ENCODE data around the gene TRIM28. TPM values are rescaled to one million over a fixed set of nuclear protein-coding genes. Genes with fewer than 3 reads are reported as not detected.

TRIM28 gene
- total RNA-seq, 2 experiments from 2014 or later: 549 to 553 TPM

GRCh38 chr19:58554494-58555368 lies 10.9 kb downstream of the TRIM28 start, which contains the start of gene CHMP2A:
TSS of gene CHMP2A (minus strand) at chr19:58555105. CDS start at chr19:58554212, 893 bp downstream.
- H3K4me3 ChIP-seq (ENCODE audit: low read length): peak within 1 kb of the TSS; percentile 96
- intact Hi-C loops (cut with DNase I, micrococcal nuclease): loop anchor here in 1 of 2 experiments (1.0 kb wide), 2 partner anchors 10 to 35 kb away; partner anchors contain the start of genes TRIM28 and ZBTB45
- Mint-ChIP-seq H3K4me1 (ENCODE audit: low read depth) (peaks cover 62% of the 10 kb centered on the region), H3K27ac (peak within 1 kb of the TSS; percentile 96), H3K9me3 (no peaks in the 10 kb centered on the region), H3K36me3 (ENCODE audit: low read depth) (peaks cover 89% of the 10 kb centered on the region), H3K4me3 (peak within 1 kb of the TSS; percentile 92), H3K27me3 (no peaks in the 10 kb centered on the region)
- DNase-seq: peak; percentile 95 to 99 (median 96)
- ATAC-seq (ENCODE audit: poor library complexity): peak; percentile 40
- H3K4me1 ChIP-seq (ENCODE audit: insufficient read depth, low read length): peaks cover 59% of the 10 kb centered on the region
- ChIA-PET POLR2A (interaction anchor here (0.7 to 3.6 kb wide), 14 partner anchors 8 to 371 kb away, joined by 3 to 64 read pairs (median 7); partner anchors contain the start of genes MZF1, TRIM28, ZBTB45 and ZNF497), CTCF (interaction anchor here (2.5 to 3.3 kb wide), 2 partner anchors 35 to 41 kb away, joined by 11 to 26 read pairs; partner anchors contain the start of gene ZBTB45)
- TF ChIP-seq CTCF (IDR thresholded peaks at IDR 0.05): no peak
- H3K9me3 ChIP-seq (ENCODE audit: control insufficient read depth in 1 of 2, insufficient read depth in 1 of 2, low read length in 2 of 2): no peaks in the 10 kb centered on the region
- H3K27me3 ChIP-seq (ENCODE audit: control insufficient read depth in 1 of 2, insufficient read depth in 2 of 2, low read length in 2 of 2): no peaks in the 10 kb centered on the region
- peak within 1 kb of the TSS; percentile 92 to 99 for H3K27ac ChIP-seq (ENCODE audit: low read depth in 1 of 2, low read length in 2 of 2)
- H3K36me3 ChIP-seq (ENCODE audit: insufficient read depth, low read length): peaks cover 60% of the 10 kb centered on the region

- Mint-ChIP-seq H3K4me3 (peak overlapping the region; percentile 92), H3K27ac (peak overlapping the region; percentile 96), H3K4me1 (ENCODE audit: low read depth) (peaks cover 69% of the 10 kb centered on the region), H3K36me3 (ENCODE audit: low read depth) (peaks cover 82% of the 10 kb centered on the region), H3K9me3 (no peaks in the 10 kb centered on the region), H3K27me3 (no peaks in the 10 kb centered on the region)
- ATAC-seq (ENCODE audit: poor library complexity) (no peak), DNase-seq (no peak)
- TF ChIP-seq CTCF (IDR thresholded peaks at IDR 0.05): no peak
- Histone ChIP-seq H3K36me3 (ENCODE audit: insufficient read depth, low read length) (peaks cover 53% of the 10 kb centered on the region), H3K4me1 (ENCODE audit: insufficient read depth, low read length) (peaks cover 66% of the 10 kb centered on the region), H3K27me3 (ENCODE audit: control insufficient read depth in 1 of 2, insufficient read depth in 2 of 2, low read length in 2 of 2) (no peaks in the 10 kb centered on the region), H3K27ac (ENCODE audit: low read depth in 1 of 2, low read length in 2 of 2) (peak overlapping the region; percentile 92 to 99), H3K4me3 (ENCODE audit: low read length) (peak overlapping the region; percentile 96), H3K9me3 (ENCODE audit: control insufficient read depth in 1 of 2, insufficient read depth in 1 of 2, low read length in 2 of 2) (no peaks in the 10 kb centered on the region)
- POLR2A ChIA-PET: interaction anchor here (0.9 to 3.6 kb wide), 13 partner anchors 7 to 372 kb away, joined by 3 to 64 read pairs (median 7); partner anchors contain the start of genes MZF1, TRIM28, ZBTB45 and ZNF497
- CTCF ChIA-PET: interaction anchor here (2.5 to 3.3 kb wide), 2 partner anchors 36 to 41 kb away, joined by 11 to 26 read pairs; partner anchors contain the start of gene ZBTB45
- intact Hi-C loops (cut with DNase I, micrococcal nuclease): no loop called here
Observed at GRCh38 chr19:58555369-58555885, 11.6 kb downstream of the TRIM28 start.

- Mint-ChIP-seq H3K4me3 (peak overlapping the region; percentile 92), H3K27me3 (no peaks in the 10 kb centered on the region), H3K36me3 (ENCODE audit: low read depth) (peaks cover 75% of the 10 kb centered on the region), H3K27ac (peak overlapping the region; percentile 96), H3K9me3 (no peaks in the 10 kb centered on the region), H3K4me1 (ENCODE audit: low read depth) (peaks cover 74% of the 10 kb centered on the region)
- no peaks in the 10 kb centered on the region for H3K9me3 ChIP-seq (ENCODE audit: control insufficient read depth in 1 of 2, insufficient read depth in 1 of 2, low read length in 2 of 2)
- H3K27me3 ChIP-seq (ENCODE audit: control insufficient read depth in 1 of 2, insufficient read depth in 2 of 2, low read length in 2 of 2): no peaks in the 10 kb centered on the region
- ATAC-seq (ENCODE audit: poor library complexity) (no peak), DNase-seq (peak in 2 of 14 experiments; percentile 12 to 48)
- TF ChIP-seq CTCF (IDR thresholded peaks at IDR 0.05): no peak
- H3K4me3 ChIP-seq (ENCODE audit: low read length): no peak overlapping the region
- intact Hi-C loops (cut with DNase I, micrococcal nuclease): no loop called here
- H3K4me1 ChIP-seq (ENCODE audit: insufficient read depth, low read length): peaks cover 73% of the 10 kb centered on the region
- ChIA-PET CTCF (interaction anchor here (2.5 to 3.3 kb wide), 2 partner anchors 37 to 42 kb away, joined by 11 to 26 read pairs; partner anchors contain the start of gene ZBTB45), POLR2A (interaction anchor here (1.1 to 3.6 kb wide), 7 partner anchors 8 to 373 kb away, joined by 3 to 64 read pairs (median 11); partner anchors contain the start of genes MZF1, TRIM28 and ZBTB45)
- H3K36me3 ChIP-seq (ENCODE audit: insufficient read depth, low read length): peaks cover 47% of the 10 kb centered on the region
- H3K27ac ChIP-seq (ENCODE audit: low read depth in 1 of 2, low read length in 2 of 2): peak overlapping the region; percentile 92 to 99
Observed at GRCh38 chr19:58555920-58556621, 12.2 kb downstream of the TRIM28 start.
